Thyroid gland (tissue), 4 donors: ENCODE data around the gene LOXHD1.

Source experiments
- POLR2A ChIP-seq, 2 donors: fragments of 450-650 bp; IDR thresholded peaks; one replicate each; pipeline ENCODE4 v1.6.1; 2017; ENCODE audit warnings: antibody characterized with exemption in 2 of 2, mild to moderate bottlenecking in 2 of 2, moderate library complexity in 1 of 2
- TF ChIP-seq, protein P1 (sequence below), 6 experiments: fragments of 200-600 bp in 3 of 6; fragments of 450-650 bp in 3 of 6; sonication (generic) in 3 of 6; IDR thresholded peaks; one replicate each; pipeline ENCODE4 v1.5.1; 2016 to 2019; ENCODE audit warnings: antibody characterized with exemption in 6 of 6, mild to moderate bottlenecking in 2 of 6, inconsistent platforms in 1 of 6, moderate library complexity in 1 of 6

DNA sequence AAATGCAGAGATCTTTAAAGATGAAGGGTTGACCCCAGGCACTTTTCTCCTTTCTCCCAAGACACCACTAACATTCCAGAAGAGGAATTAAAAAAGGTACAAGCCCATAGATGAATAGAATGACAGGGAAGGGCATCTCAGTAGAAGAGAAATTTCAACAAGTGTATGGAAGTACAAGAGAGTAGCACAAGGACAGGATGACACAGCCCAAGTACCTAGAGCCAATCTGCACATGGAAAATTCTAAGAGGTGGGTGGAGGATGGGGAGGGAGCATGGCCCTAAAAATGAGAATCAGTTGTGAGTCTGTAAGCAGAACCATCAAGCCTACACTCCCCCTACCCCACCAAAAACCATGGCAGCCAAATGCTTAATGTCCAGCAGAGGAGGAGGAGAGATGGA lies 39.7 kb upstream of the LOXHD1 start:
- TF ChIP-seq, protein P1, sequence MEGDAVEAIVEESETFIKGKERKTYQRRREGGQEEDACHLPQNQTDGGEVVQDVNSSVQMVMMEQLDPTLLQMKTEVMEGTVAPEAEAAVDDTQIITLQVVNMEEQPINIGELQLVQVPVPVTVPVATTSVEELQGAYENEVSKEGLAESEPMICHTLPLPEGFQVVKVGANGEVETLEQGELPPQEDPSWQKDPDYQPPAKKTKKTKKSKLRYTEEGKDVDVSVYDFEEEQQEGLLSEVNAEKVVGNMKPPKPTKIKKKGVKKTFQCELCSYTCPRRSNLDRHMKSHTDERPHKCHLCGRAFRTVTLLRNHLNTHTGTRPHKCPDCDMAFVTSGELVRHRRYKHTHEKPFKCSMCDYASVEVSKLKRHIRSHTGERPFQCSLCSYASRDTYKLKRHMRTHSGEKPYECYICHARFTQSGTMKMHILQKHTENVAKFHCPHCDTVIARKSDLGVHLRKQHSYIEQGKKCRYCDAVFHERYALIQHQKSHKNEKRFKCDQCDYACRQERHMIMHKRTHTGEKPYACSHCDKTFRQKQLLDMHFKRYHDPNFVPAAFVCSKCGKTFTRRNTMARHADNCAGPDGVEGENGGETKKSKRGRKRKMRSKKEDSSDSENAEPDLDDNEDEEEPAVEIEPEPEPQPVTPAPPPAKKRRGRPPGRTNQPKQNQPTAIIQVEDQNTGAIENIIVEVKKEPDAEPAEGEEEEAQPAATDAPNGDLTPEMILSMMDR (IDR thresholded peaks at IDR 0.05) = no peak
- TF ChIP-seq POLR2A (IDR thresholded peaks at IDR 0.05) = no peak
